D721Med (cell line): ENCODE results near the gene NRDE2.

ENCODE experiments used
- DNase-seq: peaks from one replicate; pipeline ENCODE4 v3.0.0; 2011; ENCODE audit warnings: low spot score; ENCODE audit not compliant: insufficient read length
- FAIRE-seq: peaks from 2 replicates; lab custom pipeline; 2011; peaks lifted over from hg19 to GRCh38; lab: Jason Lieb, UNC
- CTCF ChIP-seq: IDR thresholded peaks from 2 replicates; pipeline ENCODE4 v1.5.1; 2012; ENCODE audit warnings: mild to moderate bottlenecking, control low read depth; ENCODE audit not compliant: insufficient read depth; ENCODE audit errors: missing control alignments

The NRDE2 gene

GRCh38 chr14:90274019-90274418 lies 57.7 kb downstream of the NRDE2 start:
- no peak for DNase-seq
- TF ChIP-seq CTCF = no peak
- FAIRE-seq = no peak

GRCh38 chr14:90273532-90273931 lies 58.2 kb downstream of the NRDE2 start:
- TF ChIP-seq CTCF = no peak
- DNase-seq = no peak

GRCh38 chr14:90272523-90272922 lies 59.2 kb downstream of the NRDE2 start:
- no peak for DNase-seq
- TF ChIP-seq CTCF = no peak
- FAIRE-seq = no peak

More at GRCh38 chr14:90273532-90273931, 58.2 kb downstream of the NRDE2 start:
- FAIRE-seq = no peak

- no peak for TF ChIP-seq CTCF
- FAIRE-seq = no peak
- DNase-seq = no peak
Measured at GRCh38 chr14:90268420-90268819, 63.3 kb downstream of the NRDE2 start.

GRCh38 chr14:90266441-90267154 lies 65.1 kb downstream of the NRDE2 start:
- TF ChIP-seq CTCF = no peak
- no peak for FAIRE-seq
- no peak for DNase-seq

GRCh38 chr14:90263748-90264449 lies 67.8 kb downstream of the NRDE2 start:
- no peak for TF ChIP-seq CTCF
- no peak for FAIRE-seq
- no peak for DNase-seq
